ENCODE data around the gene TMEM38B. TPM values are rescaled to one million over a fixed set of nuclear protein-coding genes. Genes with fewer than 3 reads are reported as not detected.
A peak's percentile ranks its signal among the peaks of the same experiment; 100 is the strongest.

The TMEM38B gene
- polyA plus RNA-seq, 1 of the 3 experiments (the other 2 are of a cell fraction), result 6.8 TPM

DNA sequence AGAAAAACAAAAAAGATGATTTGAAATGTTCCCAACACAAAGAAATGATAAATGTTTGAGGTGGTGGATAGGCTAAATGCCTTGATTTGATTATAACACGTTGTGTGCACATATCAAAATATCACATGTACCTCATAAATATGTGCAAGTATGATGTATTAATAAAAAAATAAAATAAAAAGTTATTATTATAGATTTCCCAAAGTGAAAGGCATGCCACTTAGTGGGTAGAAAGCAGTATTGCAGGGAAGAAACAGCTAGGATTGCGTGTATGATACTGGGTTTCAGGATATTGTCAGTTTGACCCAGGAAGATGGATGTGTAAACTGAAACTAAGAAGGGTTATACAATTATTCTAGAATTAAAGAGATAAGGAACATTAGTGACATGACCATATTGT lies 3.6 kb upstream of the TMEM38B start:
- H3K27ac ChIP-seq (ENCODE audit: low read depth in 2 of 2, low read length in 1 of 2), result no peak overlapping the region
- H3K4me1 ChIP-seq (ENCODE audit: control insufficient read depth in 1 of 2, insufficient read depth in 2 of 2, low read depth in 1 of 2, low read length in 1 of 2), result peaks cover 0 to 9% of the 10 kb centered on the region in 2 experiments; a peak in 2 of 4 replicates
- no peaks in the 10 kb centered on the region for H3K9me2 ChIP-seq
- no peak overlapping the region for H3K4me2 ChIP-seq
- H3K4me3 ChIP-seq (ENCODE audit: low read depth in 2 of 2, low read length in 1 of 2), result no peak overlapping the region
- H3F3A ChIP-seq (replicated peaks; ENCODE audit: insufficient read depth), result no peaks in the 10 kb centered on the region
- POLR2A ChIA-PET, result no interaction called here
- H3K9ac ChIP-seq, result no peak overlapping the region
- H3K9me3 ChIP-seq, result no peaks in the 10 kb centered on the region
- no peaks in the 10 kb centered on the region for H3K36me3 ChIP-seq (replicated peaks in 1 of 2; ENCODE audit: control insufficient read depth in 1 of 2, insufficient read depth in 2 of 2, low read length in 1 of 2)
- CTCF ChIA-PET, result interaction anchor here (0.6 to 2.2 kb wide), 11 partner anchors 8 to 84 kb away, joined by 3 to 10 read pairs (median 3); no protein-coding TSS in a partner anchor
- peaks cover 5% of the 10 kb centered on the region; the same call in 1 of the 2 replicates for H3K27me3 ChIP-seq (ENCODE audit: insufficient read depth)
- peak; percentile 46 for DNase-seq
- H4K20me1 ChIP-seq (ENCODE audit: insufficient read depth), result no peaks in the 10 kb centered on the region
- 14% methylated on average over 2 of the region's 2 CpGs for WGBS (ENCODE audit: low lambda C conversion rate)
- no peak overlapping the region for H2AFZ ChIP-seq (ENCODE audit: low read depth)
- TF ChIP-seq, protein P1, sequence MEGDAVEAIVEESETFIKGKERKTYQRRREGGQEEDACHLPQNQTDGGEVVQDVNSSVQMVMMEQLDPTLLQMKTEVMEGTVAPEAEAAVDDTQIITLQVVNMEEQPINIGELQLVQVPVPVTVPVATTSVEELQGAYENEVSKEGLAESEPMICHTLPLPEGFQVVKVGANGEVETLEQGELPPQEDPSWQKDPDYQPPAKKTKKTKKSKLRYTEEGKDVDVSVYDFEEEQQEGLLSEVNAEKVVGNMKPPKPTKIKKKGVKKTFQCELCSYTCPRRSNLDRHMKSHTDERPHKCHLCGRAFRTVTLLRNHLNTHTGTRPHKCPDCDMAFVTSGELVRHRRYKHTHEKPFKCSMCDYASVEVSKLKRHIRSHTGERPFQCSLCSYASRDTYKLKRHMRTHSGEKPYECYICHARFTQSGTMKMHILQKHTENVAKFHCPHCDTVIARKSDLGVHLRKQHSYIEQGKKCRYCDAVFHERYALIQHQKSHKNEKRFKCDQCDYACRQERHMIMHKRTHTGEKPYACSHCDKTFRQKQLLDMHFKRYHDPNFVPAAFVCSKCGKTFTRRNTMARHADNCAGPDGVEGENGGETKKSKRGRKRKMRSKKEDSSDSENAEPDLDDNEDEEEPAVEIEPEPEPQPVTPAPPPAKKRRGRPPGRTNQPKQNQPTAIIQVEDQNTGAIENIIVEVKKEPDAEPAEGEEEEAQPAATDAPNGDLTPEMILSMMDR (IDR thresholded peaks at IDR 0.05), result peak; percentile 53
- TF ChIP-seq SIN3A (IDR thresholded peaks at IDR 0.05; ENCODE audit: borderline replicate concordance, low read depth, low read length) (no peak), SMC3 (IDR thresholded peaks at IDR 0.05; ENCODE audit: low read depth, low read length) (peak; percentile 28; the same call in 1 of the 2 replicates), RAD21 (IDR thresholded peaks at IDR 0.05; ENCODE audit: low read length) (peak; percentile 46)
- H3K79me2 ChIP-seq (ENCODE audit: insufficient read depth), result no peaks in the 10 kb centered on the region

DNA sequence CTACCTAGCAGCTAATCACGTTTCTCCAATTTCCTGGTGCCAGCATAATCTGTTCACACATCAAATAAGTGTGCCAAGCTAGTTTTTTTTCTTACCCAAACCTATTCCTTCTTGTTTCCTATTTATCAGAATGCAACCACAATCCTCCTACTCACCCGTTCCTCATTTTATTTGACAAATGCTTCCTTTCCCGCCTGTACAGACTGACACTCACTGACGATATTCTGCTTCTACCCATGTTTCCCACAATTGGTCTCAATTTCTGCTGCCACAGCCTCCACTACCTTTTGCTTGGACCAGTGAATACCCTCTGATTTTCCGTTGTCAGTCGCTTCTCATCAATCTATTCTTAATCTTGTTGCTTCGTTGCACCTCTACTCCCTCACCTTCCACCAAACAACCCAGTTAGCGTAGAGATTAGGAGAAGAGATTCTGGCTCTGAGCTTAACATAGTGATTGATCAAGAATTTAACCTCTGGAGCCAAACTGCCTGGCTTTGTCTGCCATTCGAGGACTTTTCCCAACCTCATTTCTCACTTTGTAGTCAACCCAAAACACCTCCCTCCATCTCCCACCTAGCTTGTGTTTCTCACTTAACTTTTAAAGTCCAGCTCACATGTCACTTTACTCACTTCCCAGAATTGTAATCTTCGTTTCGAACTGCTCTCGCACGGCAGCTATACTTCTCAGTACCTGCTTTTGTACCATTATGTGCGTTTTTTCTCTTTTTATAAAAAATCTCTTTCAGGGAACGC lies 729 bp upstream of the TMEM38B start:
- peaks cover 0 to 9% of the 10 kb centered on the region in 2 experiments; a peak in 2 of 4 replicates for H3K4me1 ChIP-seq (ENCODE audit: control insufficient read depth in 1 of 2, insufficient read depth in 2 of 2, low read depth in 1 of 2, low read length in 1 of 2)
- ChIA-PET CTCF (interaction anchor here (1.0 to 2.0 kb wide), 3 partner anchors 13 to 25 kb away, joined by 3 to 7 read pairs (median 3); no protein-coding TSS in a partner anchor), POLR2A (no interaction called here)
- peak overlapping the region; percentile 93 for H3K4me2 ChIP-seq
- TF ChIP-seq SIN3A (IDR thresholded peaks at IDR 0.05; ENCODE audit: borderline replicate concordance, low read depth, low read length) (0 out of 2 replicates have a peak, but pooled peaks have one; percentile 4), NFIC (IDR thresholded peaks at IDR 0.05; ENCODE audit: borderline replicate concordance) (no peak)
- H2AFZ ChIP-seq (ENCODE audit: low read depth), result peak overlapping the region; percentile 91
- H3K36me3 ChIP-seq (replicated peaks in 1 of 2; ENCODE audit: control insufficient read depth in 1 of 2, insufficient read depth in 2 of 2, low read length in 1 of 2), result no peaks in the 10 kb centered on the region
- peaks cover 5% of the 10 kb centered on the region; the same call in 1 of the 2 replicates for H3K27me3 ChIP-seq (ENCODE audit: insufficient read depth)
- peak overlapping the region; percentile 88 to 92 for H3K4me3 ChIP-seq (ENCODE audit: low read depth in 2 of 2, low read length in 1 of 2)
- no peak overlapping the region for H3K27ac ChIP-seq (ENCODE audit: low read depth in 2 of 2, low read length in 1 of 2)
- H3F3A ChIP-seq (replicated peaks; ENCODE audit: insufficient read depth), result no peaks in the 10 kb centered on the region
- DNase-seq, result peak; percentile 28
- no peaks in the 10 kb centered on the region for H3K9me3 ChIP-seq
- H3K79me2 ChIP-seq (ENCODE audit: insufficient read depth), result no peaks in the 10 kb centered on the region
- H4K20me1 ChIP-seq (ENCODE audit: insufficient read depth), result no peaks in the 10 kb centered on the region
- no peaks in the 10 kb centered on the region for H3K9me2 ChIP-seq
- H3K9ac ChIP-seq, result peak overlapping the region; percentile 30; the same call in 1 of the 2 replicates
- 2% methylated on average over 15 of the region's 15 CpGs for WGBS (ENCODE audit: low lambda C conversion rate)
